OCI-LY1 (cell line): ENCODE measurements around the gene GABRG2.

ENCODE experiments used
- H2AFZ ChIP-seq: fragments of 200-600 bp; sonication (generic), shearing (Covaris generic); 2 replicates; pipeline ENCODE4 v1.6.0; 2014; ENCODE audit warnings: antibody characterized with exemption, mild to moderate bottlenecking, low read length
- H3F3A ChIP-seq: fragments of 200-600 bp; sonication (generic), shearing (Covaris generic); 2 replicates; pipeline ENCODE4 v1.6.0; 2014; ENCODE audit warnings: mild to moderate bottlenecking, antibody characterized with exemption, low read length, moderate library complexity; ENCODE audit not compliant: insufficient read depth
- H3K27ac ChIP-seq: fragments of 200-600 bp; sonication (generic); 2 replicates; pipeline ENCODE4 v1.5.1; 2014; ENCODE audit warnings: low read length, mixed run types, mild to moderate bottlenecking, low read depth; ENCODE audit not compliant: poor library complexity, severe bottlenecking
- H3K27me3 ChIP-seq: fragments of 200-600 bp; sonication (generic); 2 replicates; pipeline ENCODE4 v1.6.0; 2014; ENCODE audit warnings: antibody characterized with exemption, mild to moderate bottlenecking, low read length, moderate library complexity; ENCODE audit not compliant: insufficient read depth
- H3K36me3 ChIP-seq: fragments of 200-600 bp; sonication (generic); 2 replicates; pipeline ENCODE4 v1.6.1; 2014; ENCODE audit warnings: mild to moderate bottlenecking, antibody characterized with exemption, low read length, moderate library complexity, mixed read lengths; ENCODE audit not compliant: insufficient read depth
- H3K4me1 ChIP-seq: fragments of 200-600 bp; sonication (generic); 2 replicates; pipeline ENCODE4 v1.5.1; 2014; ENCODE audit warnings: mild to moderate bottlenecking, low read length, moderate library complexity; ENCODE audit not compliant: insufficient read depth, severe bottlenecking
- H3K4me2 ChIP-seq: fragments of 200-600 bp; sonication (generic), shearing (Covaris generic); 2 replicates; pipeline ENCODE4 v1.6.1; 2014; ENCODE audit warnings: low read length
- H3K4me3 ChIP-seq: fragments of 200-600 bp; sonication (generic); 2 replicates; pipeline ENCODE4 v1.5.1; 2014; ENCODE audit warnings: low read length, low read depth, mild to moderate bottlenecking, mixed read lengths; ENCODE audit not compliant: poor library complexity, severe bottlenecking
- H3K79me2 ChIP-seq: fragments of 200-600 bp; shearing (Covaris generic); 2 replicates; pipeline ENCODE4 v1.6.1; 2016; ENCODE audit warnings: mixed run types, low read length, mixed read lengths; ENCODE audit not compliant: insufficient read depth
- H3K9ac ChIP-seq: fragments of 200-600 bp; sonication (generic), shearing (Covaris generic); 2 replicates; pipeline ENCODE4 v1.6.1; 2014; ENCODE audit warnings: mild to moderate bottlenecking, low read length, mixed read lengths
- H3K9me2 ChIP-seq: fragments of 200-600 bp; sonication (generic), shearing (Covaris generic); 2 replicates; pipeline ENCODE4 v1.6.1; 2014; ENCODE audit warnings: low read depth, mild to moderate bottlenecking, low read length, mixed read lengths
- H3K9me3 ChIP-seq: fragments of 200-600 bp; shearing (Covaris generic); 2 replicates; pipeline ENCODE4 v1.6.1; 2014; ENCODE audit warnings: low read length, mixed read lengths
- H4K20me1 ChIP-seq: fragments of 200-600 bp; sonication (generic), shearing (Covaris generic); 2 replicates; pipeline ENCODE4 v1.6.0; 2016; ENCODE audit warnings: mild to moderate bottlenecking, low read length; ENCODE audit not compliant: insufficient read depth
- CTCF ChIP-seq: fragments of 200-600 bp; sonication (generic), shearing (Covaris generic); IDR thresholded peaks from 2 replicates; pipeline ENCODE4 v1.5.1; 2017; ENCODE audit warnings: mild to moderate bottlenecking, antibody characterized with exemption, low read length, moderate library complexity, mixed read lengths
- EZH2 ChIP-seq: fragments of 200-600 bp; sonication (generic), shearing (Covaris generic); IDR thresholded peaks from 2 replicates; pipeline ENCODE4 v1.8.0; 2017; ENCODE audit warnings: borderline replicate concordance, mixed run types, mild to moderate bottlenecking, antibody characterized with exemption, low read length, moderate library complexity, mixed read lengths

GABRG2 gene

GRCh38 chr5:162163663-162164062 is 96.1 kb downstream of the GABRG2 start:
- Histone ChIP-seq H3K79me2 (no peaks in the 10 kb centered on the region), H3F3A (no peaks in the 10 kb centered on the region), H3K36me3 (no peaks in the 10 kb centered on the region), H3K9me2 (no peaks in the 10 kb centered on the region), H3K27me3 (no peaks in the 10 kb centered on the region), H3K9ac (no peak overlapping the region), H3K9me3 (no peaks in the 10 kb centered on the region), H3K4me2 (no peak overlapping the region), H3K27ac (no peak overlapping the region), H4K20me1 (no peaks in the 10 kb centered on the region), H2AFZ (no peak overlapping the region), H3K4me3 (no peak overlapping the region), H3K4me1 (no peaks in the 10 kb centered on the region)
- no peak for TF ChIP-seq CTCF
- TF ChIP-seq EZH2 = no peak

DNA sequence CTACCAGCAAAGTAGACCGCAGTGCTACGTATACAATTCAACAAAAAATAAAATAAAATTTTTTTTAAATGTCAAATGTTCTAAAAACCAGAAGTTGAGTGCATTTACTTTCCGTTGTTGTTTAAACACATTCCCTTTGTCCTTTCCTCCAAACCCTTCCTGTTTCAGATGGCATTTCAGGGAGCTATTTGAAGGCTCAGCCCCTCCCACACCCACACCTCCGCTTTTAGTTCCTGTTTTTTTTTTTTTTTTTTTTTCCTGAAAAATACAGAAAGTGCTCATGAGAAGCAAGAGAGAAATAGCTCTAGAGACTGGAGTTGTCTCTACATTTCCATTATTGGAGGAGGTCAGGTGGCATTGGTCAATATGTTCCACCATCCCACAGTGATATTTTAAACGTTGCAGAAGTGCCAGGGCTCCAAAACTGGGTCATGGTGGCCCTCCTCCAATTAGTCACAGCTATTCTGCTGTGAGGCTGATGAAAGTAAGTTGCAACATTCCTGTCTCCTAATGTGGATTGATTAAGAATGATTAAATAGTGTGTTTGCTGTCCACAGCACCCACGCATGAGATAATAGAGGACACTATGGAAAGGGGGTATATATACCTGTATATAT is 106.9 kb downstream of the GABRG2 start:
- no peak overlapping the region for H3K27ac ChIP-seq

GRCh38 chr5:162187371-162187770 is 119.8 kb downstream of the GABRG2 start:
- H2AFZ ChIP-seq = no peak overlapping the region
- no peak overlapping the region for H3K4me2 ChIP-seq
- H3K36me3 ChIP-seq = no peaks in the 10 kb centered on the region
- H3F3A ChIP-seq = no peaks in the 10 kb centered on the region
- H3K9me3 ChIP-seq = no peaks in the 10 kb centered on the region
- H3K9me2 ChIP-seq = no peaks in the 10 kb centered on the region
- no peaks in the 10 kb centered on the region for H4K20me1 ChIP-seq
- H3K27me3 ChIP-seq = no peaks in the 10 kb centered on the region
- H3K9ac ChIP-seq = no peak overlapping the region
- no peak overlapping the region for H3K27ac ChIP-seq
- H3K4me3 ChIP-seq = no peak overlapping the region
- TF ChIP-seq CTCF (no peak), EZH2 (no peak)
- no peaks in the 10 kb centered on the region for H3K4me1 ChIP-seq
- no peaks in the 10 kb centered on the region for H3K79me2 ChIP-seq

More for the DNA sequence above, 106.9 kb downstream of the GABRG2 start:
- H4K20me1 ChIP-seq = no peaks in the 10 kb centered on the region
- H3K9ac ChIP-seq = no peak overlapping the region
- no peaks in the 10 kb centered on the region for H3K36me3 ChIP-seq
- no peaks in the 10 kb centered on the region for H3K9me3 ChIP-seq
- no peaks in the 10 kb centered on the region for H3K4me1 ChIP-seq
- H3K9me2 ChIP-seq = no peaks in the 10 kb centered on the region
- no peaks in the 10 kb centered on the region for H3F3A ChIP-seq
- H3K79me2 ChIP-seq = no peaks in the 10 kb centered on the region
- H3K4me2 ChIP-seq = no peak overlapping the region
- no peak overlapping the region for H3K4me3 ChIP-seq
- no peaks in the 10 kb centered on the region for H3K27me3 ChIP-seq
- no peak overlapping the region for H2AFZ ChIP-seq
- no peak for TF ChIP-seq EZH2

GRCh38 chr5:162189719-162190118 is 122.1 kb downstream of the GABRG2 start:
- Histone ChIP-seq H4K20me1 (no peaks in the 10 kb centered on the region), H3K4me2 (no peak overlapping the region), H2AFZ (no peak overlapping the region), H3K9me3 (no peaks in the 10 kb centered on the region), H3K4me3 (no peak overlapping the region), H3K79me2 (no peaks in the 10 kb centered on the region), H3K4me1 (no peaks in the 10 kb centered on the region), H3K27me3 (no peaks in the 10 kb centered on the region), H3K9me2 (no peaks in the 10 kb centered on the region), H3K27ac (no peak overlapping the region), H3F3A (no peaks in the 10 kb centered on the region), H3K36me3 (no peaks in the 10 kb centered on the region), H3K9ac (no peak overlapping the region)
- TF ChIP-seq EZH2 (no peak), CTCF (no peak)
